Cardiac septum (tissue), 1 donor: Measurements from ENCODE around the gene CBLN3. TPM values are rescaled to one million over a fixed set of nuclear protein-coding genes. Genes with fewer than 3 reads are reported as not detected.

Source experiments
- DNase-seq: peaks from one replicate; pipeline ENCODE4 v3.0.0-alpha.2; 2020; ENCODE audit warnings: low spot score
- intact Hi-C: fragments of 100-400 bp; cut with DNase I; formaldehyde crosslinking; loops from one replicate; pipeline ENCODE4 v1.14.0; 2022
- total RNA-seq: library from RNA; stranded (reverse); fragmentation: NEBNext Ultra II Directional; extraction: Animal tissue kit (Norgen Biotek cat#: 25700); gene quantifications from one replicate; pipeline ENCODE4 v1.2.1, GENCODE V29; 2021
- donor health status: DM: no; HTN: no; CAD: no.

Gene CBLN3
- total RNA-seq, 1 donor from 2014 or later = 1.2 TPM

DNA sequence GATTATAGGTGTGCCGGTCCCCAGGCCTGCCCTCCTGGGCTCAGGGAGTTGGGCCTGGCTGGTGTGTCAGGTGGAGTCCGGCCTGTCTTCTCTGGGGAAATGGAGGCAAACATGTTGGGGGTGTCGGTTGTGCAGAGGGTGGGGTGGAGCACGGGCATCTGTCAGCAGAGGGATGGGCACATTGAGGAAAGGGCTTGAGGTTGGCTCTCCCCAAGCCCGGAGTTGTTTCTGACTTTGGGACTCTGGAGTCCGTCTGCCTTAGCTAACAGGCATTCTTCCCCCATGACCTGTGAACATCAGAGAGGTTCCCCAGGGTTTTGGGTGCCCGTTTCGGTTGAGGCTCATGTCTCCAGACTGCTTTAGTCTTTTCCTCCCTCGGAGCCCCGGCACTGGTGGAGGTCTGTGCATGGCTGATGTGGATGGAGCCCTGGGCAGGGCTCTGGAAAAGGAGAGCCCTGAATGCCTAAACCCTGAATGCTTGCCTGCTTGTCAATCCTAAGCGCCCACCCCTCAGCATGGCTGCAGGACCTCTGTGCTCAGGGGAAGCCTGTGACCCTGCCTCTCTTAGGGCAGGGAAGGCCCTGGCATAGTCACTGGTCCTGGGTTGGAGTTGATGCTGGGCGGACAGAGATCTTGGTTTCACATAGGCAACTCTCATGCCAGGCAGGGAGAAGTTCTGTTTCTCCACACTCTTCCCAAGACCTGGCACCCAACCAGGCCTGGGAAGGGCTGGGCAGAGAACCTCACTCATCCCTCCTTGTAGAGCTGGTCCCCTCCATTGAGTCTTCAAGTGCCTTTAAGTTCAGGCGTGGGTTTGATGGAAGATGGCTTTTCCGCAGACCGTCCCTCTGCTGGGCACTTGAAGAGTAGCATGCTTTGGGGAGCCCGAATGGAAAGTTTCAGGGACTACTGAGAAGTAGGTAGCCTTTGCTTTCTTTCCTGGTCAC, 17.8 kb downstream of the CBLN3 start:
- DNase-seq = no peak
- intact Hi-C loops = no loop called here

DNA sequence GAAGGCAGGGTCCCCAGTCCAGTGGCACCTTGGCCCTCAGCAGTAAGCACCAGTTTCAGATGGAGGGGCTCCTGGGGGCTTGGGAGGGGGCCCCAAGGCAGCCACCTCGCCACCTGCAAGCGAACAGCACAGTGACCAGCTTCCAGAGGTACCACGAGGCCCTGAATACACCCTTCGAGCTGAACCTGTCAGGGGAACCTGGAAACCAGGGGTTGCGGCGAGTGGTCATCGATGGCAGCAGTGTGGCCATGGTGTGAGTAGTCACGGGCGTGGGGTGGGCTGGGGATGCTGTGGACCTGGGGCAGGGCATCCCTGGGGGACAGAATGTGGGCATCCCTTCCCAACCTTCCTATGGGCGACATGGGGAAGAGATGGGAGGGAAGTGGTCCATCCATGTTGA, 19.5 kb downstream of the CBLN3 start:
- intact Hi-C loops = no loop called here
- DNase-seq = no peak

DNA sequence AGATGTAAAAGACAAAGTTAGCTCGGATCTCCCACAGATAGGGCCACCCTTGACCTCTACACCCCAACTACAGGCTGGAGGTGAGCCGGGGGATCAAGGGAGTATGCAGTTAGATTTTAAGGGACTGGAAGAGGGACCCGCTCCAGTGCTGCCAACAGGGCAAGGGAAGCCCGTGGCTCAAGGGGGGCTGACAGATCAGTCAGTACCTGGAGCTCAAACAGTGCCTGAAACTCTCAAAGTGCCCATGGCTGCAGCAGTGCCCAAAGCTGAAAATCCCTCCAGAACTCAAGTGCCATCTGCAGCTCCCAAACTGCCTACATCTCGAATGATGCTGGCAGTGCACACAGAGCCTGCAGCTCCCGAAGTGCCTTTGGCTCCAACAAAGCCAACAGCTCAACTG, 20.3 kb downstream of the CBLN3 start:
- DNase-seq = no peak
- intact Hi-C loops = no loop called here

GRCh38 chr14:24408764-24409163, 20.7 kb downstream of the CBLN3 start:
- intact Hi-C loops = no loop called here
- no peak for DNase-seq

DNA sequence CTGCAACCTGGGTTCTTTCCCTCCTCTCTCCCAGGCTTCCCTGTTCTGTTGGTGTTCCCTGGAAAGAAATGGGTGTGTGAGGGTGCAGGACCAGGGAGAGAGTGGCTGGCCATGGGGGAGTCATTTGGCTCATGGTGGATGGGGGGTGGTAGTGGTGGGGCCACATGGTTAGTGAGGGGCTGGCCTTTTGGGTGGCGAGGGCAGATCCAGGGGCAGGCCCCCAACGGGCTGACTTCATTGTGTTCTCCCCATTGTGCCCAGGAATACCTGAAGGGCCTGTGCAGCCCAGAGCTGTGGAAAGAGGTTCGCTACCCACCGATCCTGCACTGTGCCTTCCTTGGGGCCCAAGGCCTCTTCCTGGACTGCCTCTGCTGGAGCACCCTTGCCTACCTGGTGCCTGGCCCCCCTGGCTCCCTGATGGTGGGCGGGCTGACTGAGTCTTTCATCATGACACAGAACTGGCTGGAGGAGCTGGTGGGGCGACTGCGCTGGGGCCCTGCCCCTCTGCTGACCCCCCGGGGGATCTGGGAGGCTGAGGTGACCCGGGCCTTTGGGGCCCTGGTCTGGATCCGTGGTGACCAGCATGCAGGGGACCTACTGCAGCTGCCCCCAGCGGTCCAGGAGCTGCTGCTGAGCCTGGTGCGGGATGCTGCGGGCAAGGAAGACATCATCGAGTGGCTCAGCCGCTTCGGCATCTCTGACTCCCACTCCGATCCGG, 21.7 kb downstream of the CBLN3 start:
- intact Hi-C loops = no loop called here
- no peak for DNase-seq

- DNase-seq = no peak
- intact Hi-C loops = no loop called here
Observed at GRCh38 chr14:24406416-24406815, 23.1 kb downstream of the CBLN3 start.

DNA sequence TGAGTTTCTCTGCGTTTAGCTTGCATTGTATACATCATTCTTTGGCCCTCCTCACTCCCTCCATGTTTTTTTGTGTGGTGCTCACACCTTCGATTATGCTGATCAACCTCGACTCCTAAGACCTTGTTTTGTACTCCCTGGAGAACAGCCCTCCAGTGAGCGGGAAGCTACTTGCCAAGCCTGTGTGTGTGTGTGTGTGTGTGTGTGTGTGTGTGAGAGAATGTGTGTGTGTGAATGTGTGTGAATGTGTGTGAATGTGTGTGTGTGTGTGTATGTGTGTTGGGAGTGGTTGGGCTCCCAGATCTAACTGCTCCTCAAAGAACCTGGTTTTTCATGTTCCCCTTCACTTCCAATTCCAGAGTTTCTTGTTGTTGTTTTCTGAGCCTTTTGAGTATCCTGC, 24.7 kb downstream of the CBLN3 start:
- intact Hi-C loops = no loop called here
- DNase-seq = no peak

DNA sequence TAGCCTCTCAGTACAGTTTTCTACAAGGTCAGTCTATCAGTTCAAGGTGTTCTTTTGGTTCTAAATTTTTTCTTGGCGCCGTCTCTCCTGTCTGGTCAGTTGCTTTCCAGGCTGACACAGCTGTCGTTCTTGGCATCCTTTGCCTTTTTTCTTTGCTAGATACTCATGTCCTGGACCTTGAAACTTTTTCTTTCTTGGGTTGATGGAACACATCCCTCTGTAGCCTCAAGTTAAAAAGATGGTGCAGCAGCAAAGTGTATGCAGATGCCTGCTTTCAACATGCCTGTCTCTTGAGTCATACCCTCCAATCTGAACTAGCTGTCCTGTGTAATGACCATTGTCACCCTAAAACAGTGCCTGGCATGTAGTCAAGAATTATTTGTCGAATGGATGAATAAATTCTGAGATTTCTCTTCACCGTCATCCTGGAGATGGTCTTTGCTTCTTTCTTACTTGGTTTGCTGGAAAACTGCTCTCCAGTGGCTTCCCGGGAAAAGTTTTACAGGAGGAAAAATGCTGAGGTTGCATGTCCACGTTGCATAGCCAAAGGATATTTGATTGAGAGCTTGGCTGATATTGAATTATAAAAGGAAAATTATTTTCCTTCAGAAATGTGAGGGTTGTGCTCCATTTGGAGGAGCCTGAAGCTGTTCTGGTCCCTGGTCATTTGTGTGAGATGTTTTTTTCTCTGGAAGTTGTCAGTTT, 26.0 kb downstream of the CBLN3 start:
- intact Hi-C loops = no loop called here
- DNase-seq = no peak

DNA sequence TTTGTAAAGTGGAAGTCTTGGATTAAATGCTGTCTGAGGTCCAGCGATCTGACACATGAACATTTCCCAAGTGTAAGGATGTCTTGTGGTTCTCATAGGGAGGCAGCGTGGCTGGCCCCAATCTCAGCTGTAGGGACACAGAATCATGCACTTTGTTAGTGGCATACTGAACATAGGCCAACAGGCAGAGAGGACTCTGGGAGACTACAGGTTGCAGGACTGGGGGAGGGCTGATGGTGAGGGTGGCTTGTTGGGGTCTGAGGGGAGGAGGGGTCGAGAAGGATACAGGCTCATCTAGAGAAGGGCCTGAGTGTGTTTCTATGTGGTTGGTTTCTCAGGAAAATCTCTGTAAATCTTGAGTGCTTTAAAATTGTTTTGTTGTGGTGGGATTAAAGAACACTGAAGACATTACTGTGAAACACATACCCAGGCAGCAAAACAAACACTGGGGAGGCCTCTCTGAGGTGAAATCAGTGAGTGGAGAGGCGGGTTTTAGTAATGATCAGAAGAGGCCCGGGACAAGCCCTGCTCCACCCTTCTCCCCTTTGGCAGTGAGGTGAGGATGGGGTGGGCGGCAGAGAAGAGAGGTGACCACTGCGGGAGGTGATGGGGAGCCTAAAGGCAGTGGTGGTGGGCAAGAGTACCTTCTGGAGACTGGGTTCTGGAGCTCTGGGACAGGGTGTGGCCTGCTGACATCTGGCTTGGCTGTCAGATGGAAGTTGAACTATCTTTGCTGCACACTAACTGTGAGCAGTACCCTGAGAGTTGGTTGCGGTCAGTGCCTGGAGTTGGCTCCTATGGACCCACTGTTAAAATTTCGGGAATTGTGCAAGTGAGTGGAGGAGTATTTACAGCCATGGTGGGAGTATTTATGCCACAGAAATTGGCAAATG, 27.4 kb downstream of the CBLN3 start:
- intact Hi-C loops = no loop called here
- DNase-seq = no peak

GRCh38 chr14:24399999-24400718, 29.3 kb downstream of the CBLN3 start:
- no peak for DNase-seq
- intact Hi-C loops = loop anchor here (2.0 kb wide), 1 partner anchor 33 kb away; no protein-coding TSS in a partner anchor

DNA sequence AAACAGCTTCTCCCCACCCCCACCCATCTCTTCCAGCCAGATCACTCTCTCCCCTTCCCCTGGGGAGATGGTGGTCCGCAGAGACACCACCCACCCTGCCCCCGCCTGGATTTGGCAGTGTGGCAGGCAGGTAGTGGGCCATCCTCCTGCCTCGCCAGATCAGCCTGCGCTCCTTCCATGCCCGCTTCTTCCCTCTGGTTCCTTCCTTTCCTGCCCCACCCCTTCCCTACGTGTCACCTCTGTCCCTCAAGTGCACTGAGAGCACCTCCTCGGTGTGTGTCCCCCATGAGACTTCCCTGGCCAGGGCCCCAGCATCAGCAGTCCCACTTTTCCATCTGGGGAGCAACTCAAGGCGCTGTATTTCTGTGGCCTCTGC, 30.0 kb downstream of the CBLN3 start:
- intact Hi-C loops = loop anchor here (2.0 kb wide), 1 partner anchor 33 kb away; no protein-coding TSS in a partner anchor
- no peak for DNase-seq

DNA sequence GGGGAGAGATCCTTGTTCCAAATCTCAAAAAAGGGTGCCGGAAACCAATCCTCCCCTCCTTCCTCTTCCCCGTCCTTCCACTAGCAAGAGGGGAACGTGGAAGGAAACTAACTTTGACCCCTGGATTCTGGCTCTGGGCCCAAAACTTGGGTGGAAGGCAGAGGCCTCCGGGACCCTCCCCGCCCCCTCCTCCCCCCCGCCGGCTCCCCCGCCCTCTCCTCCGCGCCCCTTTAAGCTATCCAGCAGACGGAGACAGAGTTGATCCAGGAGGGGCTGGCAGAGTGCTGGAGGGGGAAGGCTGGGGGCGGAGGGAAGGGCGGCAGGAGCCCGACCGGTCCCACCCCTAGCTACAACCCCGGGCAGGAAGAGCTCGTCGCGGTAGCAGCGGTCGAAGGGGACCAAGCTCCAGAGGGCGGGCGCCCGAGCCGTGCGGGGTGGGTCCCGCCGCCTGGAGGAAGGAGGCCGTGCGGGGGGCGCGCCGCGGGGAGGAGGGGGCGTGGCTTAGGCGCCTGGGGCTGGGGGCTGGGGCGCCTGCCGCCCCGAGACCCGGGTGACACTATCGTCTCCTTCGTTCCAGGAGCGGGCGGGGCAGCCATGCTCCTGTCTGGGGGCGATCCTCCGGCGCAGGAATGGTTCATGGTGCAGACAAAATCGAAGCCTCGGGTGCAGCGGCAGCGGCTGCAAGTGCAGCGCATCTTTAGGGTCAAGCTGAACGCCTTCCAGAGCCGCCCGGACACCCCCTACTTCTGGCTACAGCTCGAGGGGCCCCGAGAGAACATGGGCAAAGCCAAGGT, 30.6 kb downstream of the CBLN3 start, which contains the start of gene NYNRIN:
TSS of gene NYNRIN (plus strand) at position 351 of the 794 bp plus-strand sequence. CDS start at position 595, 244 bp downstream.
- no peak for DNase-seq
- intact Hi-C loops = loop anchor here (2.0 kb wide), 1 partner anchor 32 kb away; no protein-coding TSS in a partner anchor

- intact Hi-C loops = loop anchor here (2.0 kb wide), 1 partner anchor 31 kb away; no protein-coding TSS in a partner anchor
- DNase-seq = no peak
Observed at GRCh38 chr14:24398293-24398652, 31.2 kb downstream of the CBLN3 start.

- no peak for DNase-seq
- intact Hi-C loops = loop anchor here (2.0 kb wide), 1 partner anchor 31 kb away; no protein-coding TSS in a partner anchor
Observed at GRCh38 chr14:24397639-24398292, 31.7 kb downstream of the CBLN3 start.

GRCh38 chr14:24395609-24396582, 33.6 kb downstream of the CBLN3 start:
- no peak for DNase-seq
- intact Hi-C loops = no loop called here

DNA sequence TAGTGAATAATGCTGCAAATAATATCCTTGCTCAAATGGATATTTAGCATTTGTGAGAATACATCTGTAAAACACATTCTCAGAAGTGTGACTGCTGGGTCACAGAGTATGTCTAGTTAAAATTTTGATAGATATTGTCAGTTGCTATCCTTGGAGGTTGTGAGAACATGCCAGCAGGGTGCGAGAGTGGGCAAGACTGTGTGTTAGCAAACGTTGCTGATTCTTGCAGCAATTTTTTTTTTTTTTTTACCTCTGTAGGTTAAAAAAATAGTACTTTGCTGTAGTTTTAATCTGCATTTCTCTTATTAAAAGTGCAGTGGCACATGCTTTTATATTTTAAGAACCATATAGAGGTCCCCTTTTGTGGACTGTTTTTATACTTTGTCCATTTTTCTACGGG, 35.2 kb downstream of the CBLN3 start:
- intact Hi-C loops = no loop called here
- DNase-seq = no peak
